ENCODE measurements around the gene ST6GALNAC6. TPM values are rescaled to one million over a fixed set of nuclear protein-coding genes. Genes with fewer than 3 reads are reported as not detected.

The ST6GALNAC6 gene
- total RNA-seq, 1 donor from 2014 or later = 27.4 TPM

- Mint-ChIP-seq H3K36me3 (ENCODE audit: low read depth) (peaks cover 5% of the 10 kb centered on the region), H3K27ac (ENCODE audit: unreplicated experiment) (no peak overlapping the region), H3K9me3 (no peaks in the 10 kb centered on the region), H3K4me1 (peaks cover 15% of the 10 kb centered on the region), H3K4me3 (no peak overlapping the region), H3K27me3 (ENCODE audit: low read depth) (no peaks in the 10 kb centered on the region)
- no peak for DNase-seq (ENCODE audit: low read depth, low spot score)
- no peak for TF ChIP-seq CTCF (conservative IDR thresholded peaks at IDR 0.05)
Measured at GRCh38 chr9:127907867-127908659, 8.7 kb upstream of the ST6GALNAC6 start.

GRCh38 chr9:127905788-127906191, 6.4 kb upstream of the ST6GALNAC6 start:
- Mint-ChIP-seq H3K27ac (ENCODE audit: unreplicated experiment) (no peak overlapping the region), H3K4me1 (peaks cover 15% of the 10 kb centered on the region), H3K4me3 (no peak overlapping the region), H3K9me3 (no peaks in the 10 kb centered on the region), H3K36me3 (ENCODE audit: low read depth) (peaks cover under 1% of the 10 kb centered on the region), H3K27me3 (ENCODE audit: low read depth) (no peaks in the 10 kb centered on the region)
- no peak for DNase-seq (ENCODE audit: low read depth, low spot score)
- TF ChIP-seq CTCF (conservative IDR thresholded peaks at IDR 0.05) = no peak

GRCh38 chr9:127905004-127905728, 5.8 kb upstream of the ST6GALNAC6 start:
- Mint-ChIP-seq H3K36me3 (ENCODE audit: low read depth) (no peaks in the 10 kb centered on the region), H3K27ac (ENCODE audit: unreplicated experiment) (no peak overlapping the region), H3K4me3 (no peak overlapping the region), H3K9me3 (no peaks in the 10 kb centered on the region), H3K27me3 (ENCODE audit: low read depth) (no peaks in the 10 kb centered on the region), H3K4me1 (peaks cover 15% of the 10 kb centered on the region)
- TF ChIP-seq CTCF (conservative IDR thresholded peaks at IDR 0.05) = no peak
- no peak for DNase-seq (ENCODE audit: low read depth, low spot score)

GRCh38 chr9:127904561-127905003, 5.2 kb upstream of the ST6GALNAC6 start:
- H3K4me3 Mint-ChIP-seq = peak overlapping the region; percentile 83

More at GRCh38 chr9:127904561-127905003, 5.2 kb upstream of the ST6GALNAC6 start:
- Mint-ChIP-seq H3K36me3 (ENCODE audit: low read depth) (no peaks in the 10 kb centered on the region), H3K4me1 (peaks cover 15% of the 10 kb centered on the region), H3K27ac (ENCODE audit: unreplicated experiment) (no peak overlapping the region), H3K27me3 (ENCODE audit: low read depth) (no peaks in the 10 kb centered on the region), H3K9me3 (no peaks in the 10 kb centered on the region)
- no peak for TF ChIP-seq CTCF (conservative IDR thresholded peaks at IDR 0.05)
- no peak for DNase-seq (ENCODE audit: low read depth, low spot score)
